ENCODE results near the gene RNF2. TPM values are rescaled to one million over a fixed set of nuclear protein-coding genes. Genes with fewer than 3 reads are reported as not detected.
A peak's percentile ranks its signal among the peaks of the same experiment; 100 is the strongest.

Gene RNF2
- total and polyA plus RNA-seq, 10 of the 15 experiments (the other 5 are each of a cell fraction or from before 2014, with no cell fraction given): 4.8 to 36.3 (median 15.1) TPM

- no peaks in the 10 kb centered on the region for H4K20me1 ChIP-seq (ENCODE audit: control insufficient read depth, insufficient read depth)
- POLR2A ChIA-PET: no interaction called here
- in situ Hi-C loops (cut with MboI): no loop called here
- no peak overlapping the region for H3K27ac ChIP-seq (ENCODE audit: control insufficient read depth, insufficient read depth)
- peaks cover 0 to 3% of the 10 kb centered on the region in 2 experiments; a peak in 1 of 4 replicates for H3K36me3 ChIP-seq (ENCODE audit: control insufficient read depth in 2 of 2, insufficient read depth in 2 of 2, low read length in 1 of 2)
- no peak overlapping the region for H3K9ac ChIP-seq (ENCODE audit: control insufficient read depth, insufficient read depth, low read length)
- no peaks in the 10 kb centered on the region for H3K4me1 ChIP-seq (ENCODE audit: control insufficient read depth, insufficient read depth, low read length)
- H3K27me3 ChIP-seq (replicated peaks in 1 of 2; ENCODE audit: control insufficient read depth in 2 of 2, insufficient read depth in 2 of 2, low read length in 1 of 2): no peaks in the 10 kb centered on the region
- intact Hi-C loops (cut with micrococcal nuclease; ENCODE audit: unreplicated experiment): no loop called here
- H3K4me2 ChIP-seq (ENCODE audit: control insufficient read depth, insufficient read depth): no peak overlapping the region
- H3K79me2 ChIP-seq (ENCODE audit: control insufficient read depth, insufficient read depth, low read length): no peaks in the 10 kb centered on the region
- no peak overlapping the region for H2AFZ ChIP-seq (ENCODE audit: control insufficient read depth, low read depth, low read length)
- H3K9me3 ChIP-seq (replicated peaks; ENCODE audit: control insufficient read depth, insufficient read depth, low read length): no peaks in the 10 kb centered on the region; the same call in 1 of the 3 replicates
- 0 out of 2 replicates have a peak, but pooled peaks have one; percentile 27 for TF ChIP-seq CBX5 (IDR thresholded peaks at IDR 0.05; ENCODE audit: low read depth)
- no peak for TF ChIP-seq YY1 (IDR thresholded peaks at IDR 0.05; ENCODE audit: low read depth, low read length)
- TF ChIP-seq MLLT1 (IDR thresholded peaks at IDR 0.05): no peak
- DNase-seq (ENCODE audit: low read depth, low spot score) (no peak), FAIRE-seq (no peak), ATAC-seq (no peak)
- H3K4me3 ChIP-seq: no peak overlapping the region
- CTCF ChIA-PET: interaction anchor here (1.1 to 1.7 kb wide), 3 partner anchors 18 to 62 kb away, joined by 3 to 8 read pairs (median 3); no protein-coding TSS in a partner anchor
- no TSS peak for BruUV-seq (replicated peaks)
- SMC1A ChIA-PET (ENCODE audit: uncharacterized antibody, unreplicated experiment): interaction anchor here (0.5 to 1.0 kb wide), 3 partner anchors 18 to 1019 kb away, joined by 3 read pairs; no protein-coding TSS in a partner anchor
- RAD21 ChIA-PET (ENCODE audit: unreplicated experiment): no interaction called here
These were observed 63.0 kb downstream of the RNF2 start for GRCh38 chr1:185108321-185108720.

GRCh38 chr1:185110145-185110544 lies 64.8 kb downstream of the RNF2 start:
- ChIA-PET SMC1A (ENCODE audit: uncharacterized antibody, unreplicated experiment) (no interaction called here), POLR2A (no interaction called here), RAD21 (ENCODE audit: unreplicated experiment) (no interaction called here), CTCF (interaction anchor here (1.1 kb wide), 1 partner anchor 60 kb away, joined by 4 read pairs; no protein-coding TSS in a partner anchor)
- H4K20me1 ChIP-seq (ENCODE audit: control insufficient read depth, insufficient read depth): no peaks in the 10 kb centered on the region
- H3K4me3 ChIP-seq: no peak overlapping the region
- H3K36me3 ChIP-seq (ENCODE audit: control insufficient read depth in 2 of 2, insufficient read depth in 2 of 2, low read length in 1 of 2): no peaks in the 10 kb centered on the region
- in situ Hi-C loops (cut with MboI) (no loop called here), intact Hi-C loops (cut with micrococcal nuclease; ENCODE audit: unreplicated experiment) (no loop called here)
- no peak overlapping the region for H3K4me2 ChIP-seq (ENCODE audit: control insufficient read depth, insufficient read depth)
- ATAC-seq (no peak), DNase-seq (ENCODE audit: low read depth, low spot score) (no peak), FAIRE-seq (no peak)
- H3K9me3 ChIP-seq (replicated peaks; ENCODE audit: control insufficient read depth, insufficient read depth, low read length): no peaks in the 10 kb centered on the region; the same call in 1 of the 3 replicates
- no peaks in the 10 kb centered on the region for H3K4me1 ChIP-seq (ENCODE audit: control insufficient read depth, insufficient read depth, low read length)
- BruUV-seq (replicated peaks): no TSS peak
- no peaks in the 10 kb centered on the region for H3K27me3 ChIP-seq (replicated peaks in 1 of 2; ENCODE audit: control insufficient read depth in 2 of 2, insufficient read depth in 2 of 2, low read length in 1 of 2)
- H3K9ac ChIP-seq (ENCODE audit: control insufficient read depth, insufficient read depth, low read length): no peak overlapping the region
- H3K79me2 ChIP-seq (ENCODE audit: control insufficient read depth, insufficient read depth, low read length): no peaks in the 10 kb centered on the region
- H3K27ac ChIP-seq (ENCODE audit: control insufficient read depth, insufficient read depth): no peak overlapping the region
- H2AFZ ChIP-seq (ENCODE audit: control insufficient read depth, low read depth, low read length): no peak overlapping the region
- TF ChIP-seq NR2C2 (IDR thresholded peaks at IDR 0.05; ENCODE audit: borderline replicate concordance, control insufficient read depth, insufficient read length, low read depth): no peak
- no peak for TF ChIP-seq ZNF592 (IDR thresholded peaks at IDR 0.05)
- no peak for TF ChIP-seq EGR1 (IDR thresholded peaks at IDR 0.05; ENCODE audit: borderline replicate concordance in 1 of 2, low read depth in 2 of 2, low read length in 2 of 2)
- no peak for TF ChIP-seq BMI1 (IDR thresholded peaks at IDR 0.05; ENCODE audit: borderline replicate concordance)
- no peak for TF ChIP-seq MLLT1 (IDR thresholded peaks at IDR 0.05)
- TF ChIP-seq NBN (IDR thresholded peaks at IDR 0.05): no peak
- TF ChIP-seq ZNF217 (IDR thresholded peaks at IDR 0.05): no peak
- no peak for TF ChIP-seq MAX (IDR thresholded peaks at IDR 0.05; ENCODE audit: low read depth, low read length)
- TF ChIP-seq IKZF1 (conservative IDR thresholded peaks at IDR 0.05): no peak

Measured in GM12878 (cell line).